ENCODE data around the gene IZUMO1. TPM values are rescaled to one million over a fixed set of nuclear protein-coding genes. Genes with fewer than 3 reads are reported as not detected.

Gene IZUMO1
- total and polyA plus RNA-seq, 9 of the 15 experiments (the other 6 are each of a cell fraction or from before 2014, with no cell fraction given), result 0.14 to 2.1 (median 0.73) TPM

GRCh38 chr19:48711106-48711662, 35.5 kb downstream of the IZUMO1 start:
- H3K79me2 ChIP-seq (ENCODE audit: control insufficient read depth, insufficient read depth, low read length), result peaks cover 7% of the 10 kb centered on the region; the same call in 1 of the 3 replicates
- peak overlapping the region in 1 of 2 experiments; percentile 82; a peak in 2 of 4 replicates for H3K9ac ChIP-seq (ENCODE audit: insufficient read depth in 1 of 2, low read depth in 2 of 2, low read length in 2 of 2)
- BruUV-seq (replicated peaks), result no TSS peak
- H3K4me3 ChIP-seq, result no peak overlapping the region
- no peaks in the 10 kb centered on the region for H3K9me1 ChIP-seq (ENCODE audit: control insufficient read depth, insufficient read depth, low read length)
- ChIA-PET POLR2A (interaction anchor here (0.6 kb wide), 1 partner anchor 583 kb away, joined by 3 read pairs; no protein-coding TSS in a partner anchor), CTCF (ENCODE audit: low intra/inter-chr PET ratio) (no interaction called here)
- in situ Hi-C loops (cut with MboI) (no loop called here), intact Hi-C loops (cut with micrococcal nuclease) (no loop called here)
- no peak overlapping the region for H3K4me2 ChIP-seq (ENCODE audit: insufficient read depth, low read length)
- H3K27ac ChIP-seq (ENCODE audit: extremely low read depth, low read depth, low read length), result no peak overlapping the region
- peaks cover 18 to 40% of the 10 kb centered on the region in 2 experiments for H3K4me1 ChIP-seq (replicated peaks in 1 of 2; ENCODE audit: control insufficient read depth in 2 of 2, insufficient read depth in 2 of 2, low read length in 2 of 2)
- H3K27me3 ChIP-seq (ENCODE audit: control insufficient read depth in 2 of 2, insufficient read depth in 2 of 2, low read length in 2 of 2), result no peaks in the 10 kb centered on the region
- WGBS (ENCODE audit: insufficient coverage, low coverage, missing lambda C conversion rate), result 34% methylated on average over 4 of the region's 4 CpGs
- no peaks in the 10 kb centered on the region for H3K36me3 ChIP-seq (ENCODE audit: control insufficient read depth, insufficient read depth, low read length)
- no peak for ATAC-seq
- no peaks in the 10 kb centered on the region for H4K20me1 ChIP-seq (replicated peaks; ENCODE audit: control insufficient read depth, insufficient read depth, low read length)
- H3K9me3 ChIP-seq (replicated peaks; ENCODE audit: control insufficient read depth, insufficient read depth, low read depth, low read length), result no peaks in the 10 kb centered on the region
- FAIRE-seq, result no peak
- DNase-seq (ENCODE audit: extremely low read depth in 1 of 4, low spot score in 3 of 4), result no peak
- TF ChIP-seq C11orf30 (IDR thresholded peaks at IDR 0.05; ENCODE audit: low read depth) (peak; percentile 54), THAP7 (CRISPR knock-in tag; IDR thresholded peaks at IDR 0.05) (no peak), MYBL2 (IDR thresholded peaks at IDR 0.05; ENCODE audit: low read depth) (no peak), MYBL2 (CRISPR knock-in tag; IDR thresholded peaks at IDR 0.05; ENCODE audit: borderline replicate concordance) (no peak), ZNF316 (IDR thresholded peaks at IDR 0.05) (peak; percentile 55), SFPQ (IDR thresholded peaks at IDR 0.05; ENCODE audit: low read depth, low read length) (no peak), MAFG (tag; conservative IDR thresholded peaks at IDR 0.05) (peak; percentile 42; the same call in 1 of the 2 replicates)
- no peak overlapping the region for H2AFZ ChIP-seq (ENCODE audit: low read depth, low read length)
